DMS79 treated with DMSO at 0.1 percent for 48 hours (cell line): Measurements from ENCODE around the gene MRPS23.
"Not testable (repeated sequence)": the region's sequence is repeated elsewhere in the genome, so short reads cannot be mapped to it uniquely, and the experiment has no call there.

ENCODE experiments used
- DNase-seq: peaks from one replicate; lab custom pipeline; 2025; lab: John Stamatoyannopoulos, UW

Gene MRPS23

DNA sequence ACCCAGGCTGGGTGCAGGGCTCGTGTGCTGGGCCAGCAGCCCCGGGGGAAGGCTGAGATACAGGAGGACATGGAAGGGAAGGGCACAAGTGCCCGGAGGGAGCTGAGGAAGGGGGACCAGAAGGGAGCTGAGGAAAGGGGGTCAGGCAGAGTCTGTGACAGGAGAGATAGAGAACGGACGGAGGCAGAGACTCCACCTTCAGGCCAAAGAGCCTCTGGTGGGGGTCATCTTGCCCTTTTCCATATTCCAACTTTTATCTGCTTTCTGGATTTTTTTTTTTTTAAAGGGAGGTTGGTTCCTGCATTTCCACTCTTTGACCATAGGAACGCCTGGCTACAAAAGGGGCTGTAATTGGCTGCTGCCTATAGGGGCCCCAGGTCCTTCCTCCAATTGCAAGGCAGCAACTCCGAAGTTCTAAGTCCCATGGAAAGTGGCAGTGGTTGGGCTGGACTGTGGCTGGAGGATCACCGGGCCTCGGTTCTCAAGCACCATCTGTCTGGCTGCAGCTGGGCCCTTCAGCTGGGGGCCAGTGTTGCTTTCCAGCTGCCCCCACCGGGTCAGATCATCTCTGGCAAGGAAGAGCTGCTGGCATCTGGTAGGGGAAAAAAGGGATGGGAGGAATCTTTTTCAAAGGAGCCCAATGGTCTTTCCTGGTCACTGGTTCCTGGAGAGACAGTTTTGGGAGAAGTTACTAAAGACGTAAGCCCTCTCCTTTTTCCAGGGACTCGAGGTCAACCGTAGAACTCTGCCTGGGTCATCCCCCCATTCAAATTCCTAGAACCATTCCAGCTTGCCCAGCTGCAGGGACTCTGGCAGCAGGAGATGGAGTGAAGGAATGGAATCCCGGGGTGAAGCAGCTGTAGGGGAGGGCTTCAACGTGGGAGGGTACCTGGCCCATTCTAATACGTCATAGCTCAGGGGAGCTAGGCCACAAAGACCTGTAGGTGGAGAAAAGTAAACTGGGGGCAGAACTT lies 13.1 kb upstream of the MRPS23 start:
- no peak for DNase-seq

DNA sequence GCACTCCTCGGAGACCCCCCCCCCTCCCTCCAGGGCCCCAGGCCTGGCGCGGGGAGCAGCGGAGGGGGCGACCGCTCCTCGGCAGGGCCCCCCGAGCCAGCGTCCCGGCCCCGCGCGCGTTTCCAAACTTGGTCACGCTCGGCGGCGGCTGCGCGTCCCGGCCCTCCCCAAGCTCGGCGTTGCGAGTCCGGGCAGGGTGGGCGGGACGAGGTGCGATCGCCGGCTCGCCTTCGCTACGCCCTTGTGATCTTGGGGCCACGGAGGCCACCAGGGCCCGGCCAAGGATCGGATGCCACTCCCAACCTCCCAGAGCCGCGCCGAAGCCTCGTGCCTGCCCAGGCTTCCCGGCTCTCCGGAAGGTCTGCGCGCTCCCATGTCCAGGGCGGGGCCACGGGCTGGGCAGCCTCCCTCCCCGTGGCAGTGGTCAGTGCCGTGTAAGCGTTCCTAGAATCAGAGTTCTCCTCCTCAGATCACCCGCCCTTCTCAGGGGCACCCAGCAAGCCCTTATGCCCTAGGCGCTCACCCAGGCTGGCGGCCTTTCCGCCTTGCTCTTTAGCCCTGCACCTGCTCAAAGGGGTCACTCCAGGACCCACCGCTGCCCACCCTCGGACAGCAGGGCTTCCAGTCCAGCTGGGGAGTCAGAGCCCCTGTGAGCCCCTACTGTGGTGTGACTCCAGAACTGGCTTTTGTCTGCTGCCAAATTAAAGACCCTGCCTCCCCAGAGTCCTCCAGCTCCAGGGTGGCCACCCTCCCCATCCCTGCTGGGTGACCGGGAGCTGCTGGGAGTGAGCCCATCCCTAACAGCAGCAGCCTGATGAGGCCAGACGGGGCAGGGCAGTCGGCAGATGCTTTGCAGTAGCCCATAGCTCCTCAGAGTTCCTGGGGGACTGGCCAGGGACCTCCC lies 12.2 kb upstream of the MRPS23 start:
- DNase-seq = no peak

DNA sequence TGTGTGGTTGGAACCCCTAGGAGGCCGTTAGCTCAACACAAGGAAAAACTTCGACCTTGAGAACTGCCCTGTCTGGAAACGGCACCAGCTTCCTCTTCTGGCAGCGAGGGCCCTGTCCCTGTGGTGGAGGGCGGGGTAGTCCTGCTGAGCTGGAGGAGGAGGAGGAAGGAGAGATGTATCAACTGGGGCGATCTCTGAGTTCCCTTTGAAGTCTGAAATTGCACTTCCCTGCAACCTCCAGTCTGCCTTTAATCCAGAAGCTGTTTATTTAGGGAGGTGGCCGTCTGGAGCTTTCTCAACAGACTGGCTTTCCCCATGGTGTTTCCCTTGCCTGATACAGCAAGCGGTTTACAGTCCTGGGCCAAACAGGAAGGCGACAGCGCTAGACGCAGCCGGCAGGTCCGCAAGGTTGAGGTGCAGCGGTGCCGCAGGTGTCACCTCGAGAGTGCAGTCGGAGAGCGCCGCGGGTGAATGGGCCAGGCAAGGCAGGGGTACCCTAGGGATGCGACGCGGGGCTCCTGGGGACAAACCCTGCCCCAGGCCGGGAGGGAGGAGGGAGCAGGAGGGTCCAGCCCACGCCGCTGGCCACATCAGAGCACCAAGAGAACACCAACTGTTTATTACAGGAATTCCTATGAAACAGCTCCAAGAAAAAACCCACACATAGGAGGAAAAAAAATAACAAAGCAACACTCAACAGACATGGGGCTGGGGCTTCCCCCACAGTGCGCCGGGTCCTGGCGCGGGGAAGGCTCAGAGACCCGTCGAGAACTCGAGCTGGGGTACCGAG lies 11.4 kb upstream of the MRPS23 start:
- peak; percentile 26 for DNase-seq

GRCh38 chr17:57860414-57860999 lies 10.7 kb upstream of the MRPS23 start:
- DNase-seq = no peak

GRCh38 chr17:57859601-57860413 lies 10.0 kb upstream of the MRPS23 start:
- no peak for DNase-seq

DNA sequence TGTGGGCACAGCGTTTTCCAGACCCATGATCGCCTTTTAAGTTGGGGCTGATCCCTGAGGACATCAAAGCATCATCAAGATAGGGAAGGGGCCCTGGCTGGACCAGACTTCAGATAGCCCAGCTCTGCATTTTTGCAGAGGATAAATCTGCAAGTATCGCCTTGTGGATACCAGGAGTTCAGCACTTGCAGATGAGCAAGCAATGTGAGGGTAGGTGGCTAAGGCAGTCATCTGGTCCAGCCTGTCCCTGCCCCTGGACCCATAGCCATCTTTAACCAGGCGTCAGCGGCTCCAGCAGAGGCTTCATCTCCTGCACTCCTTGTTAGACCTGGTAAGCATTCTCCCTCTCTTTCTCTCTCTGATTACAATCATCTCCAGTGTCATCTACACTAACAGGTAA lies 9.0 kb upstream of the MRPS23 start:
- no peak for DNase-seq

GRCh38 chr17:57856792-57857620 lies 7.2 kb upstream of the MRPS23 start:
- no peak for DNase-seq

GRCh38 chr17:57855391-57856035 lies 5.7 kb upstream of the MRPS23 start:
- no peak for DNase-seq

- DNase-seq = no peak
These were observed 3.9 kb upstream of the MRPS23 start for GRCh38 chr17:57853695-57854094.

- DNase-seq = no peak
These were observed 3.1 kb upstream of the MRPS23 start for GRCh38 chr17:57852955-57853328.

DNA sequence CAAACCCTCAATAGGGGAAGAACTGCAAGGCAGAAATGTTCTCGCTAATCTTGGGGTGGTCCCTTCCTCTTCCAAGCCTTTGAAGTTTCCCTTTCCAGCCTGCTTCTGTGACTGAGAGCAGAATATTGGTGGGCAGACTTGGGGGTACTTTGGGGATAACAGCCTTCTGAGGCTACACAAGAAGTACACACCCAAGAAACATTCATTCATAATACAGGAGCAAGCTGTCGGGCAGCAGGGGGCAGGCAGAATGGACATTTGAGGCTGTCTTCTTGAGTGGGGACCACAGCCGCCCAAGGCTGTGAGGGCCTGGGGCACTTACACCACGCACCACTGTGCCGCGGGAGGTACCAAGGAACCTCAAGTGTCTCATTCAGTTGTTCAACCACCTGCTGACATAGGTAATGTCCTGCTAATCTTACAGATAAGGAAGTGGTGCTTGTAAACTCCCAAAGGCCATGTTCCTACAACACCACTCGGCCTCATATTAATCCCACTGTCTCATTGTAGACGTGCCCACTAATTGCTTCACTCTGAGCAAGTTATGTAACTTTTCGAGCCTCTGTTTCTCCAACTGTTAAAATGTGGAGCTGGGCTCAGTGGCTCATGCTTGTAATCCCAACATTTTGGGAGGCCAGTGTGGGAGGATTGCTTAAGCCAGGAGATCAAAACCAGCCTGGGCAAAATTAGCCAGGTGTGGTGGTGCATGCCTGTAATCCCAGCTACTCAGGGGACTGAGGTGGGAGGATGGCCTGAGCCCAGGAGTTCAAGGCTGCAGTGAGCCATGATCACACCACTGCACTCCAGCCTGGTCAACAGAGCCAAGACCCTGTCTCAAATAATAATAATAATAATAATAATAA lies 2.5 kb upstream of the MRPS23 start:
- no peak for DNase-seq

DNA sequence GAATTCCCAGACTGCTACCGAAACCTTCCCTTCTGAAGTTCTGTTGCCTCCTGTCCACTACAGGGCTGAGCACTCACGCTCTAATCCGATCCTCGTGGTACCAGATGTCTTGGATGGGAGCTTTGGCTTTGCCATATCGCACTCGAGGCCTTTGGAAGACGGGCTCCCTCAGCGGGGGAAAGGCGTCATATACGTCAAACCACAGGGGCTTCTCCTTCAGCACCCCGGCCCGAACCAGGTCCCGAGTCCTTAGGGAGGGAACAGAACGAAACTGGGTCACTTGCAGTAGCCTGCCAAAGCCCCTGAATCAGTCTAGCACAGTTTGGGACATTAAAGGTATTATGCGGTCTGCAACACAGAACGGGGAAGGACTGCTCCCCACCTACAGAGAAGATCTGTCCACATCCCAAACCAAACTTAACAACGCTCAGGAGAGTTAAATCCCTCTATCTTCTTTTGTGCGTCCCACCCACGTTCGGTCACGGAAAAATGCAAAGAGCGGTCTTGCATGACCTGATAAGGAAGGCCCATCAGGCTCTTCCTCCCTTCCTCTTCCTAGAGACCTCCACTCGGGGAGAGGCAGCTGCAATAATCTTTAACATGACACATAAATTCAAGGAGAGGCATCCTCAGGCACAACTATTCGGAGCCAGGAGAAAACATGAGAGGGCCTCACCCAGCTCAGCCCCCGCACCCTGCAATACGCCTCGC lies 526 bp downstream of the MRPS23 start:
- no peak for DNase-seq

DNA sequence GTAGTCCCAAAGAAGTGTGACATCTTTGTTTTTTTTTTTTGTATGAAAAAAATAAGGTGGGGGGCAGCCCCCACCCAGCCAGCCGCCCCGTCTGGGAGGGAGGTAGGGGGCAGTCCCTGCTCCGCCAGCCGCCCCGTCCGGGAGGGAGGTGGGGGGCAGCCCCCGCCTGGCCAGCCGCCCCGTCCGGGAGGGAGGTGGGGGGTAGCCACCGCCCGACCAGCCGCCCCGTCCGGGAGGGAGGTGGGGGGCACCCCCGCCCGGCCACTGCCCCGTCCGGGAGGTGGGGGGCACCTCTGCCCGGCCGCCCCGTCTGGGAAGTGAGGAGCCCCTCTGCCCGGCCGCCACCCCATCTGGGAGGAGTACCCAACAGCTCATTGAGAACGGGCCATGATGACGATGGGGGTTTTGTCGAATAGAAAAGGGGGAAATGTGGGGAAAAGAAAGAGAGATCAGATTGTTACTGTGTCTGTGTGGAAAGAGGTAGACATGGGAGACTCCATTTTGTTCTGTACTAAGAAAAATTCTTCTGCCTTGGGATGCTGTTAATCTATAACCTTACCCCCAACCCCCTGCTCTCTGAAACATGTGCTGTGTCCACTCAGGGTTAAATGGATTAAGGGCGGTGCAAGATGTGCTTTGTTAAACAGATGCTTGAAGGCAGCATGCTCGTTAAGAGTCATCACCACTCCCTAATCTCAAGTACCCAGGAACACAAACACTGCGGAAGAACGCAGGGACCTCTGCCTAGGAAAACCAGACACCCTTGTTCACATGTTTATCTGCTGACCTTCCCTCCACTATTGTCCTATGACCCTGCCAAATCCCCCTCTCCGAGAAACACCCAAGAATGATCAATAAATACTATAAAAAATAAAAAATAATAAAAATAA lies 3.5 kb downstream of the MRPS23 start:
- not testable (repeated sequence) for DNase-seq

DNA sequence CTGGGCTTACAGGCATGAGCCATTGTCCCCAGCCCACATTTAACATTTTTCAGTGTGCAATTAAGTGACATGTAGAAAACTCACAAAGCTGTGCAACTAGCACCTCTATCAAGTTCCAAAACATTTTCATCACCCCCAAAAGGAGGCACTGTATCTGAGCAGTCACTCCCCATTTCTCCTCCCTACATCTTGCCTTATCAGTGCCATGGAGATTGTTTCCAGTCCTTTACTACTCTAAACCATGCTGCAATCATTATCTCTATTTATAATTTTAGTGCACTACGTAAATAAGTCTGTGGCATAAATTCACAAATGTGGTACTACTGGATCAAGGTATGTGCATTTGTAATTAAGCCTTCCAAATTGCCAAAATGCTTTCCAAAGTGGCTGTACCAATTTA lies 7.6 kb downstream of the MRPS23 start:
- DNase-seq = no peak

- DNase-seq = no peak
These were observed 10.3 kb downstream of the MRPS23 start for GRCh38 chr17:57839571-57839923.

DNA sequence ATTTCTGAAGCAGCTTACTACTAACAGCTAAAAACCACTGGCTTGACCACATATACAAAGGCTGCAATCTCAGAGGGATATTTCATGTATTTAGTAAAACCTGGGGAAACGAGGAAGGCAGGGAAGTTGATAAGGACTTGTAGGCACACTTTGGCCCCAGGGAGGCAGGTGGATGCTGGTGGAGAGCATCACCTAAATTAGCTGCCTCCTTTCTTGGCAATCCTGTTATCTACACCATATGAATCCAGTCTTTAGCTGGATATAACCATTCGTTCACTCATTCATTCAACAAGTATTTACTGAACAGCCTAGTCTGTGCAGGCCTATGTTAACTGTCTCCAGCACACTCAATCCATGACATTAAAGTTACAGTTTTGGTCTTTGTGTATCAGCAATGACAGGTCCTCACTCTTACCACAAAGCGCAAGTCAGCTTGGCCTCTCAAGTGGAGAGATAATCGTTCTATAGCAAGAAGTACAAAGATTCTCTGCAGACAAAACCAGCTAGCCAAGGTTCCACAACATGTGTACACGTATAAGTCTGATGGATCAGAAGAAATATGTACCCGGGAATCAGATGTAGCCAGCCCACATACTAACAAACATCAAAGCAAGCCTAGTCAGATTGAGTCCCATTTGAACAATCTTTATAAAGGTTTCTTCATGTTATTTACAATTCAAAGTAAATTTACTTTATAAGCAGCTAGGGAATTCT lies 10.8 kb downstream of the MRPS23 start:
- no peak for DNase-seq
